Measurements from ENCODE around the gene TSHZ2.

GRCh38 chr20:53076668-53077067 lies 104.5 kb downstream of the TSHZ2 start:
- no peak for TF ChIP-seq CTCF (IDR thresholded peaks at IDR 0.05)
- no peak for TF ChIP-seq POLR2A (IDR thresholded peaks at IDR 0.05)

Data from testis (tissue), 2 donors.